Sigmoid colon (tissue), 7 donors: ENCODE results near the gene NPB. TPM values are rescaled to one million over a fixed set of nuclear protein-coding genes. Genes with fewer than 3 reads are reported as not detected.

Source experiments
- DNase-seq: peaks from one replicate; pipeline ENCODE4 v3.0.0-alpha.2; 2019
- H3K27ac ChIP-seq, 4 donors: fragments of 200-600 bp; sonication (generic); one replicate each; pipeline ENCODE4 v1.5.1; 2016 to 2019; ENCODE audit warnings: mild to moderate bottlenecking in 1 of 4
- H3K27me3 ChIP-seq, 3 donors: fragments of 200-600 bp; sonication (generic); one replicate each; pipeline ENCODE4 v1.5.1; 2019; ENCODE audit warnings: mild to moderate bottlenecking in 1 of 3
- H3K36me3 ChIP-seq, 4 donors: fragments of 200-600 bp; sonication (generic); one replicate each; pipeline ENCODE4 v1.5.1; 2016 to 2019
- H3K4me1 ChIP-seq, 4 donors: fragments of 200-600 bp; sonication (generic); one replicate each; pipeline ENCODE4 v1.5.1; 2017 to 2019
- H3K4me3 ChIP-seq, 4 donors: fragments of 200-600 bp; sonication (generic); one replicate each; pipeline ENCODE4 v1.5.1; 2017 to 2019; ENCODE audit warnings: mild to moderate bottlenecking in 2 of 4, moderate library complexity in 1 of 4
- H3K9me3 ChIP-seq, 4 donors: fragments of 200-600 bp in 3 of 4; sonication (generic) in 3 of 4; one replicate each; pipeline versions ENCODE4 v1.5.1 to v1.6.1; 2013 to 2019
- CTCF ChIP-seq, 4 experiments: fragments of 450-650 bp in 3 of 4; fragments of 200-600 bp in 1 of 4; IDR thresholded peaks; one replicate each; pipeline ENCODE4 v1.5.1; 2016 to 2019; ENCODE audit warnings: antibody characterized with exemption in 4 of 4, mild to moderate bottlenecking in 3 of 4, moderate library complexity in 2 of 4
- EP300 ChIP-seq, 4 donors: sonication (generic); formaldehyde crosslinking; IDR thresholded peaks; one replicate each; pipeline ENCODE4 v1.6.1; 2017; ENCODE audit warnings: antibody characterized with exemption in 4 of 4
- POLR2A ChIP-seq, 2 donors: fragments of 450-650 bp; IDR thresholded peaks; one replicate each; pipeline ENCODE4 v1.6.1; 2016; ENCODE audit warnings: antibody characterized with exemption in 2 of 2, mild to moderate bottlenecking in 2 of 2, moderate library complexity in 2 of 2
- POLR2AphosphoS5 ChIP-seq, 4 donors: sonication (generic); formaldehyde crosslinking; IDR thresholded peaks; one replicate each; pipeline ENCODE4 v1.6.1; 2017; ENCODE audit warnings: antibody characterized with exemption in 4 of 4
- WGBS, 2 donors: extraction: QIAGEN DNeasy Blood & Tissue Kit; methylation state at CpG; one replicate each; pipeline ENCODE4 v1.1.7; 2013; 5-methylcytosine and 5-hydroxymethylcytosine counted together
- intact Hi-C: fragments of 100-400 bp; cut with DNase I; formaldehyde crosslinking; loops from one replicate; pipeline ENCODE4 v1.15.1; 2023
- polyA plus RNA-seq, 3 donors: library from polyadenylated mRNA; stranded (reverse); fragments of 200-250 nt; gene quantifications; one replicate each; pipeline ENCODE4 v1.2.3, GENCODE V29; 2013
- total RNA-seq, 4 donors: library from RNA; depleted of rRNA; stranded (reverse); fragments of >200 nt; gene quantifications; one replicate each; pipeline ENCODE4 v1.1.0, GENCODE V29; 2016
- donor health status: healthy with polysubstance abuse.
- donor health status: Bipolar disorder and iron deficiency.
- donor health status: healthy.

NPB gene
- total and polyA plus RNA-seq, 7 donors, result 0.27 to 1.8 (median 0.79) TPM; not detected in 3

- whole genome bisulfite sequencing, 2 donors, result 17 to 44% methylated on average over 15 of the region's 15 CpGs
- intact Hi-C loops, result no loop called here
- Histone ChIP-seq H3K9me3 (no peaks in the 10 kb centered on the region), H3K27me3 (peaks cover 0 to 13% (median 0%) of the 10 kb centered on the region in 3 donors), H3K4me3 (no peak overlapping the region), H3K36me3 (no peaks in the 10 kb centered on the region), H3K27ac (no peak overlapping the region), H3K4me1 (peaks cover 0 to 22% (median 16%) of the 10 kb centered on the region in 4 donors)
- DNase-seq, result no peak
- no peak for TF ChIP-seq CTCF (IDR thresholded peaks at IDR 0.05)
- no peak for TF ChIP-seq POLR2AphosphoS5 (IDR thresholded peaks at IDR 0.05)
- no peak for TF ChIP-seq EP300 (IDR thresholded peaks at IDR 0.05)
- no peak for TF ChIP-seq POLR2A (IDR thresholded peaks at IDR 0.05)
These were observed 29.7 kb downstream of the NPB start for GRCh38 chr17:81931557-81932332.

GRCh38 chr17:81932333-81932983 lies 30.4 kb downstream of the NPB start:
- DNase-seq, result no peak
- no peaks in the 10 kb centered on the region for H3K9me3 ChIP-seq
- WGBS, 2 donors, result 92 to 93% methylated on average over 9 of the region's 9 CpGs

GRCh38 chr17:81933178-81933699 lies 31.2 kb downstream of the NPB start:
- no peak overlapping the region for H3K4me3 ChIP-seq
- no peaks in the 10 kb centered on the region for H3K9me3 ChIP-seq
- intact Hi-C loops, result no loop called here
- no peaks in the 10 kb centered on the region for H3K36me3 ChIP-seq
- 88 to 94% methylated on average over 14 of the region's 14 CpGs for WGBS, 2 donors
- no peak for DNase-seq
- peaks cover 0 to 10% (median 0%) of the 10 kb centered on the region in 3 donors for H3K27me3 ChIP-seq
- no peak overlapping the region for H3K27ac ChIP-seq
- peaks cover 0 to 31% (median 18%) of the 10 kb centered on the region in 4 donors for H3K4me1 ChIP-seq
- TF ChIP-seq POLR2AphosphoS5 (IDR thresholded peaks at IDR 0.05), result no peak
- TF ChIP-seq EP300 (IDR thresholded peaks at IDR 0.05), result no peak
- no peak for TF ChIP-seq CTCF (IDR thresholded peaks at IDR 0.05)
- no peak for TF ChIP-seq POLR2A (IDR thresholded peaks at IDR 0.05)

More at GRCh38 chr17:81932333-81932983, 30.4 kb downstream of the NPB start:
- no peak overlapping the region for H3K4me3 ChIP-seq
- TF ChIP-seq POLR2AphosphoS5 (IDR thresholded peaks at IDR 0.05), result no peak
- TF ChIP-seq POLR2A (IDR thresholded peaks at IDR 0.05), result no peak
- TF ChIP-seq EP300 (IDR thresholded peaks at IDR 0.05), result no peak
- no peak for TF ChIP-seq CTCF (IDR thresholded peaks at IDR 0.05)
- no peaks in the 10 kb centered on the region for H3K36me3 ChIP-seq
- no peak overlapping the region for H3K27ac ChIP-seq
- intact Hi-C loops, result no loop called here
- peaks cover 0 to 13% (median 0%) of the 10 kb centered on the region in 3 donors for H3K27me3 ChIP-seq
- peaks cover 0 to 29% (median 20%) of the 10 kb centered on the region in 4 donors for H3K4me1 ChIP-seq

- 92% methylated on average over 23 of the region's 23 CpGs for WGBS, 2 donors
- H3K27me3 ChIP-seq, result peaks cover 0 to under 1% (median 0%) of the 10 kb centered on the region in 3 donors
- H3K9me3 ChIP-seq, result no peaks in the 10 kb centered on the region
- TF ChIP-seq CTCF (IDR thresholded peaks at IDR 0.05) (no peak), POLR2A (IDR thresholded peaks at IDR 0.05) (no peak), POLR2AphosphoS5 (IDR thresholded peaks at IDR 0.05) (no peak), EP300 (IDR thresholded peaks at IDR 0.05) (no peak)
- intact Hi-C loops, result no loop called here
- H3K36me3 ChIP-seq, result no peaks in the 10 kb centered on the region
- no peak overlapping the region for H3K27ac ChIP-seq
- no peak overlapping the region for H3K4me3 ChIP-seq
- peaks cover 0 to 22% (median 11%) of the 10 kb centered on the region in 4 donors for H3K4me1 ChIP-seq
- DNase-seq, result no peak
These were observed 32.2 kb downstream of the NPB start for GRCh38 chr17:81934098-81934757.
